IMR-90 (cell line): ENCODE measurements around the gene SUCLA2. TPM values are rescaled to one million over a fixed set of nuclear protein-coding genes. Genes with fewer than 3 reads are reported as not detected.
A peak's percentile ranks its signal among the peaks of the same experiment; 100 is the strongest.

Experiments used
- ATAC-seq: fragments of 200-7000 bp; cut with Tn5 transposase; 2 replicates; pipeline ENCODE4 v1.9.1; 2020; ENCODE audit warnings: low read depth, mild to moderate bottlenecking, moderate library complexity
- BruUV-seq: library from RNA; stranded (reverse); fragments of 400-500 nt; replicated peaks from 2 replicates; lab custom pipeline; 2021; lab: Mats Ljungman, UMichigan
- CTCF ChIA-PET: fragments of 300-600 bp; formaldehyde crosslinking; extraction: SDS; loops from one replicate; lab custom pipeline; 2021; ENCODE audit warnings: antibody characterized with exemption; lab: Yijun Ruan, JAX
- POLR2A ChIA-PET: fragments of 300-600 bp; sonication (Branson Sonifier 250); formaldehyde crosslinking; loops from one replicate; lab custom pipeline; 2022; ENCODE audit warnings: antibody characterized with exemption; ENCODE audit not compliant: unreplicated experiment; lab: Charles Lee
- DNase-seq: peaks from one replicate; pipeline ENCODE4 v3.0.0; 2013
- H2AFZ ChIP-seq: replicated peaks from 2 replicates; pipeline ENCODE3; 2013; ENCODE audit warnings: low read length, mild to moderate bottlenecking; ENCODE audit not compliant: poor library complexity
- H2AK5ac ChIP-seq: 2 replicates; pipeline ENCODE4 v1.6.1; 2013; ENCODE audit warnings: low read depth, low read length, inconsistent platforms
- H2AK9ac ChIP-seq: replicated peaks from 2 replicates; pipeline ENCODE3; 2013; ENCODE audit warnings: mild to moderate bottlenecking, low read depth, low read length, moderate library complexity; ENCODE audit not compliant: poor library complexity
- H2BK120ac ChIP-seq: 2 replicates; pipeline ENCODE4 v1.6.1; 2013; ENCODE audit warnings: low read depth, low read length, inconsistent platforms
- H2BK15ac ChIP-seq: 3 replicates; pipeline ENCODE4 v1.6.1; 2013; ENCODE audit warnings: low read depth, low read length, inconsistent platforms
- H2BK20ac ChIP-seq: 2 replicates; pipeline ENCODE4 v1.6.1; 2013; ENCODE audit warnings: low read depth, mild to moderate bottlenecking, inconsistent platforms, low read length, moderate library complexity
- H2BK5ac ChIP-seq: 2 replicates; pipeline ENCODE4 v1.6.1; 2013; ENCODE audit warnings: mild to moderate bottlenecking, low read depth, low read length, inconsistent platforms; ENCODE audit not compliant: poor library complexity, severe bottlenecking
- H3K14ac ChIP-seq: replicated peaks from 2 replicates; pipeline ENCODE4 v1.6.1; 2013; ENCODE audit warnings: low read depth, low read length, inconsistent platforms
- H3K18ac ChIP-seq: 2 replicates; pipeline ENCODE4 v1.6.1; 2013; ENCODE audit warnings: low read depth, low read length, control low read depth
- H3K23ac ChIP-seq: 2 replicates; pipeline ENCODE4 v1.6.1; 2013; ENCODE audit warnings: low read depth, low read length, inconsistent platforms
- H3K27ac ChIP-seq: 2 replicates; pipeline ENCODE4 v1.5.1; 2013; ENCODE audit warnings: mild to moderate bottlenecking, control low read depth, low read length; ENCODE audit not compliant: insufficient read depth
- H3K27me3 ChIP-seq: 2 replicates; pipeline ENCODE4 v1.6.1; 2013; ENCODE audit warnings: low read length; ENCODE audit not compliant: control insufficient read depth, insufficient read depth
- H3K36me3 ChIP-seq: 2 replicates; pipeline ENCODE4 v1.6.1; 2013; ENCODE audit warnings: low read length, mixed read lengths; ENCODE audit not compliant: control insufficient read depth, insufficient read depth
- H3K4ac ChIP-seq: 2 replicates; pipeline ENCODE4 v1.6.1; 2013; ENCODE audit warnings: low read depth, low read length, inconsistent platforms
- H3K4me1 ChIP-seq: 2 replicates; pipeline ENCODE4 v1.6.1; 2013; ENCODE audit warnings: low read length, mixed read lengths; ENCODE audit not compliant: control insufficient read depth, insufficient read depth
- H3K4me2 ChIP-seq: 2 replicates; pipeline ENCODE4 v1.6.1; 2013; ENCODE audit warnings: low read depth, mild to moderate bottlenecking, control low read depth, low read length, moderate library complexity
- H3K4me3 ChIP-seq: 2 replicates; pipeline ENCODE4 v1.5.1; 2013; ENCODE audit warnings: low read depth, mild to moderate bottlenecking, control low read depth, low read length, moderate library complexity; ENCODE audit not compliant: insufficient read depth
- H3K56ac ChIP-seq: 2 replicates; pipeline ENCODE4 v1.6.1; 2013; ENCODE audit warnings: low read length, inconsistent platforms; ENCODE audit not compliant: insufficient read depth; ENCODE audit errors: extremely low read depth
- H3K79me1 ChIP-seq, 2 experiments: 2 replicates each; pipeline ENCODE4 v1.6.1; 2013; ENCODE audit warnings: low read length in 2 of 2, inconsistent platforms in 1 of 2, low read depth in 1 of 2
- H3K9ac ChIP-seq: 2 replicates; pipeline ENCODE4 v1.6.1; 2013; ENCODE audit warnings: low read depth, low read length, control low read depth
- H3K9me1 ChIP-seq: 2 replicates; pipeline ENCODE4 v1.6.1; 2013; ENCODE audit warnings: low read length, inconsistent platforms; ENCODE audit not compliant: insufficient read depth
- H3K9me3 ChIP-seq: 2 replicates; pipeline ENCODE4 v1.6.1; 2013; ENCODE audit warnings: low read length; ENCODE audit not compliant: control insufficient read depth, insufficient read depth
- H4K20me1 ChIP-seq: 2 replicates; pipeline ENCODE4 v1.6.1; 2013; ENCODE audit warnings: low read length, inconsistent platforms; ENCODE audit not compliant: insufficient read depth
- H4K5ac ChIP-seq: 2 replicates; pipeline ENCODE4 v1.6.1; 2013; ENCODE audit warnings: mild to moderate bottlenecking, low read depth, low read length, control low read depth
- H4K8ac ChIP-seq, 2 experiments: 2 replicates each; pipeline ENCODE4 v1.6.1; 2013; ENCODE audit warnings: low read depth in 2 of 2, low read length in 2 of 2, control low read depth in 1 of 2, inconsistent platforms in 1 of 2
- H4K91ac ChIP-seq: 2 replicates; pipeline ENCODE4 v1.6.1; 2013; ENCODE audit warnings: low read depth, low read length, inconsistent platforms; ENCODE audit not compliant: insufficient read depth
- BHLHE40 ChIP-seq: fragments of 150-350 bp; IDR thresholded peaks from 2 replicates; pipeline ENCODE4 v1.6.1; 2016; ENCODE audit warnings: mild to moderate bottlenecking, low read depth, low read length
- CEBPB ChIP-seq: IDR thresholded peaks from 2 replicates; pipeline ENCODE4 v1.6.1; 2012; ENCODE audit warnings: low read depth, low read length, improper control_type of control experiment
- CHD1 ChIP-seq: IDR thresholded peaks from 2 replicates; pipeline ENCODE4 v1.6.1; 2012; ENCODE audit warnings: low read depth, low read length, improper control_type of control experiment
- ELK1 ChIP-seq: fragments of 150-350 bp; IDR thresholded peaks from 2 replicates; pipeline ENCODE4 v1.6.1; 2016; ENCODE audit warnings: low read depth, mild to moderate bottlenecking, low read length, moderate library complexity, borderline replicate concordance
- FOS ChIP-seq: fragments of 150-350 bp; IDR thresholded peaks from 2 replicates; pipeline ENCODE4 v1.6.1; 2016; ENCODE audit warnings: low read depth, low read length
- MAFK ChIP-seq: IDR thresholded peaks from 2 replicates; pipeline ENCODE4 v1.6.1; 2012; ENCODE audit warnings: low read depth, low read length, improper control_type of control experiment
- MAZ ChIP-seq: IDR thresholded peaks from 2 replicates; pipeline ENCODE4 v1.6.1; 2012; ENCODE audit warnings: low read depth, mild to moderate bottlenecking, low read length, improper control_type of control experiment, moderate library complexity, borderline replicate concordance
- POLR2A ChIP-seq: IDR thresholded peaks from 2 replicates; pipeline ENCODE4 v1.6.1; 2012; ENCODE audit warnings: mild to moderate bottlenecking, low read depth, low read length
- RAD21 ChIP-seq: IDR thresholded peaks from 2 replicates; pipeline ENCODE4 v1.6.1; 2012; ENCODE audit warnings: low read length, improper control_type of control experiment
- RFX5 ChIP-seq: IDR thresholded peaks from 2 replicates; pipeline ENCODE4 v1.8.0; 2012; ENCODE audit warnings: low read depth, mild to moderate bottlenecking, low read length, moderate library complexity
- SMC3 ChIP-seq: fragments of 150-350 bp; IDR thresholded peaks from 2 replicates; pipeline ENCODE4 v1.6.1; 2016; ENCODE audit warnings: low read depth, mild to moderate bottlenecking, antibody characterized with exemption, low read length, moderate library complexity
- USF2 ChIP-seq: fragments of 150-350 bp; IDR thresholded peaks from 2 replicates; pipeline ENCODE4 v1.6.1; 2017; ENCODE audit warnings: mild to moderate bottlenecking, antibody characterized with exemption, low read length, low read depth
- WGBS, 2 experiments: methylation state at CpG; one replicate each; pipeline versions ENCODE4 v1.1.5 to v1.1.7; 2013; ENCODE audit warnings: missing lambda C conversion rate in 2 of 2; ENCODE audit not compliant: insufficient read length in 1 of 2; ENCODE audit errors: extremely low coverage in 2 of 2; 5-methylcytosine and 5-hydroxymethylcytosine counted together
- dilution Hi-C: fragments of 300-500 bp; cut with HindIII; formaldehyde crosslinking; loops from one replicate; pipeline ENCODE4 v1.14.3; 2018; ENCODE audit warnings: low sequenced_read_pairs; ENCODE audit not compliant: unreplicated experiment
- in situ Hi-C: fragments of 300-500 bp; cut with MboI; formaldehyde crosslinking; loops from 3 replicates; pipeline ENCODE4 v1.14.3; 2019; ENCODE audit warnings: low sequenced_read_pairs, inconsistent platforms, mixed read lengths
- intact Hi-C: fragments of 100-400 bp; cut with micrococcal nuclease; formaldehyde crosslinking; loops from 2 replicates; pipeline ENCODE4 v1.10.0; 2022
- polyA plus RNA-seq, 3 experiments: library from polyadenylated mRNA; depleted of rRNA; stranded (reverse); fragments of >200 nt; gene quantifications; 2 replicates each; pipeline ENCODE4 v1.2.3, GENCODE V29; 2012; ENCODE audit warnings: low replicate concordance in 1 of 3
- total RNA-seq: library from RNA; depleted of rRNA; stranded (reverse); fragments of >200 nt; gene quantifications from 2 replicates; pipeline ENCODE4 v1.2.3, GENCODE V29; 2012

The SUCLA2 gene
- total and polyA plus RNA-seq, 2 of the 4 experiments (the other 2 are of a cell fraction) = 31.5 to 36.1 TPM

- no peak for TF ChIP-seq CHD1
- peak; percentile 48 for TF ChIP-seq RAD21
- TF ChIP-seq SMC3 = peak; percentile 36; the same call in 1 of the 2 replicates
- 0 out of 2 replicates have a peak, but pooled peaks have one; percentile 22 for TF ChIP-seq FOS
Observed at GRCh38 chr13:48037346-48038173, 36.5 kb upstream of the SUCLA2 start, which contains the start of gene NUDT15 (continued).

DNA sequence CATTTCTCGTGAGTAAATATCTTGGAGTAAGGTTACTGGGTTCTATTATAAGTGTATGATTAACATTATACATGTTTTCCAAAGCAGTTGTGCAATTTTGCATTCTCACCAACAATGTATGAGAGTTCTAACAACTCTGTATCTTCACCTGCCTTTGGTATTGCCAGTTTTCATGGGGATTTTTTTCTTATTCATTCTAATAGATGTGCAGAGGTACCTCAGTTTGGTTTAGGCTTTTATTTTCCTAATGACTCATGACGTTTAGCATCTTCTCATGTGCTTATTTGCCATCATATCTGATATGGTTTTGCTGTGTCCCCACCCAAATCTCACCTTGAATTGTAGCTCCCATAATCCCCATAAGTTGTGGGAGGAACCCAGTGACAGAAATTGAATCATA lies 28.8 kb upstream of the SUCLA2 start:
- H3K36me3 ChIP-seq = no peaks in the 10 kb centered on the region
- H3K4me2 ChIP-seq = no peak overlapping the region
- no peak overlapping the region for H3K14ac ChIP-seq
- ChIA-PET CTCF (no interaction called here), POLR2A (no interaction called here)
- no peak overlapping the region for H3K23ac ChIP-seq
- H3K9me3 ChIP-seq = peaks cover 6% of the 10 kb centered on the region; the same call in 1 of the 2 replicates
- H3K4me3 ChIP-seq = no peak overlapping the region
- H3K18ac ChIP-seq = no peak overlapping the region
- dilution Hi-C loops (no loop called here), intact Hi-C loops (no loop called here), in situ Hi-C loops (no loop called here)
- H2BK20ac ChIP-seq = no peak overlapping the region
- H2BK15ac ChIP-seq = no peak overlapping the region
- H2AFZ ChIP-seq = no peak overlapping the region
- no peak overlapping the region for H2AK9ac ChIP-seq
- H4K20me1 ChIP-seq = no peaks in the 10 kb centered on the region
- H3K9me1 ChIP-seq = no peaks in the 10 kb centered on the region
- no peak overlapping the region for H3K56ac ChIP-seq
- no CpG with 5 or more reads among the region's 2 CpGs for WGBS, 2 experiments
- H3K4me1 ChIP-seq = no peaks in the 10 kb centered on the region
- no peak overlapping the region for H4K5ac ChIP-seq
- BruUV-seq = no TSS peak
- H4K8ac ChIP-seq = no peak overlapping the region
- no peak overlapping the region for H2BK5ac ChIP-seq
- DNase-seq = no peak
- no peak overlapping the region for H2AK5ac ChIP-seq
- no peak for TF ChIP-seq POLR2A
- no peak for TF ChIP-seq RFX5
- TF ChIP-seq USF2 = no peak
- TF ChIP-seq MAZ = no peak
- TF ChIP-seq MAFK = no peak
- no peak for TF ChIP-seq CEBPB
- TF ChIP-seq FOS = no peak
- TF ChIP-seq SMC3 = no peak
- TF ChIP-seq ELK1 = no peak
- no peak for TF ChIP-seq BHLHE40
- no peak overlapping the region for H2BK120ac ChIP-seq
- no peak overlapping the region for H3K4ac ChIP-seq
- no peak overlapping the region for H3K9ac ChIP-seq
- no peaks in the 10 kb centered on the region for H3K27me3 ChIP-seq
- H4K91ac ChIP-seq = no peak overlapping the region
- ATAC-seq = no peak
- H3K27ac ChIP-seq = no peak overlapping the region
- H3K79me1 ChIP-seq = no peaks in the 10 kb centered on the region
